Ectodermal cell (in vitro differentiated cells): ENCODE results near the gene SPHKAP.
"Not testable (repeated sequence)": the region's sequence is repeated elsewhere in the genome, so short reads cannot be mapped to it uniquely, and the experiment has no call there.

Experiments
- H3K27ac ChIP-seq: 2 replicates; pipeline ENCODE4 v1.7.0; 2013; ENCODE audit warnings: mild to moderate bottlenecking, low read depth, low read length; ENCODE audit not compliant: insufficient read depth, poor library complexity, severe bottlenecking
- H3K27me3 ChIP-seq: 2 replicates; pipeline ENCODE4 v1.7.0; 2013; ENCODE audit warnings: mild to moderate bottlenecking, low read length; ENCODE audit not compliant: insufficient read depth, control insufficient read depth, poor library complexity, severe bottlenecking
- H3K36me3 ChIP-seq: one replicate; pipeline ENCODE4 v1.7.0; 2013; ENCODE audit warnings: low read length; ENCODE audit not compliant: control insufficient read depth, insufficient read depth
- H3K4me1 ChIP-seq: one replicate; pipeline ENCODE4 v1.7.0; 2013; ENCODE audit warnings: low read length; ENCODE audit not compliant: control insufficient read depth, insufficient read depth
- H3K4me3 ChIP-seq: 2 replicates; pipeline ENCODE4 v1.7.0; 2013; ENCODE audit warnings: low read depth, low read length, control low read depth; ENCODE audit not compliant: insufficient read depth
- H3K9me3 ChIP-seq: 2 replicates; pipeline ENCODE4 v1.7.0; 2013; ENCODE audit warnings: mild to moderate bottlenecking, low read length, moderate library complexity; ENCODE audit not compliant: control insufficient read depth
- WGBS, 2 experiments: methylation state at CpG; one replicate each; pipeline ENCODE4 v1.1.7; 2013; ENCODE audit warnings: missing lambda C conversion rate in 2 of 2; 5-methylcytosine and 5-hydroxymethylcytosine counted together

The SPHKAP gene

GRCh38 chr2:228104215-228104614, 77.3 kb downstream of the SPHKAP start:
- 100% methylated on average over 1 of the region's 2 CpGs for WGBS, 2 experiments
- Histone ChIP-seq H3K4me3 (no peak overlapping the region), H3K27me3 (no peaks in the 10 kb centered on the region), H3K9me3 (no peaks in the 10 kb centered on the region), H3K4me1 (no peaks in the 10 kb centered on the region), H3K36me3 (no peaks in the 10 kb centered on the region), H3K27ac (no peak overlapping the region)

GRCh38 chr2:228103379-228103778, 78.1 kb downstream of the SPHKAP start:
- Histone ChIP-seq H3K4me1 (no peaks in the 10 kb centered on the region), H3K27ac (no peak overlapping the region), H3K27me3 (no peaks in the 10 kb centered on the region), H3K36me3 (no peaks in the 10 kb centered on the region), H3K4me3 (no peak overlapping the region), H3K9me3 (no peaks in the 10 kb centered on the region)
- WGBS, 2 experiments: 69 to 73% methylated on average over 5 of the region's 5 CpGs

DNA sequence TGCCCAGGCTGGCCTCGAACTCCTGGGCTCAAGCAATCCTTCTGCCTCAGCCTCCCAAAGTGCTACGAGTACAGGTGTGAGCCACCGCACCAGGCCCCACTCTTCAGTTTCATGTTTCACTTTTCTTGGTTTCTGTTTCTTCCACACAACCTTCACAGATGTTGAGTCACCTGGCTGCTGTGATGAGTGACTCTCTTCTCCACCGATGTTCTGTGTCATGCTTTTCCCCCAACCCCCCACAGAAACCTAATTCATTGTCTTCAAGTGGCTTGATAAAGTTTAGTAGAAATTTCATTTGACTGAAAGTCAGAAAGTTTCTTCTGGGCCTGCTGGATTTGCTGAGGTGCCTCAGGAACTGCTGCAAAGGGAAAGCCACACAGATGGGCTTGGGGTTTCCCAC, 78.5 kb downstream of the SPHKAP start:
- H3K27me3 ChIP-seq: no peaks in the 10 kb centered on the region
- WGBS, 2 experiments: 92 to 96% methylated on average over 3 to 4 of the region's 4 CpGs

DNA sequence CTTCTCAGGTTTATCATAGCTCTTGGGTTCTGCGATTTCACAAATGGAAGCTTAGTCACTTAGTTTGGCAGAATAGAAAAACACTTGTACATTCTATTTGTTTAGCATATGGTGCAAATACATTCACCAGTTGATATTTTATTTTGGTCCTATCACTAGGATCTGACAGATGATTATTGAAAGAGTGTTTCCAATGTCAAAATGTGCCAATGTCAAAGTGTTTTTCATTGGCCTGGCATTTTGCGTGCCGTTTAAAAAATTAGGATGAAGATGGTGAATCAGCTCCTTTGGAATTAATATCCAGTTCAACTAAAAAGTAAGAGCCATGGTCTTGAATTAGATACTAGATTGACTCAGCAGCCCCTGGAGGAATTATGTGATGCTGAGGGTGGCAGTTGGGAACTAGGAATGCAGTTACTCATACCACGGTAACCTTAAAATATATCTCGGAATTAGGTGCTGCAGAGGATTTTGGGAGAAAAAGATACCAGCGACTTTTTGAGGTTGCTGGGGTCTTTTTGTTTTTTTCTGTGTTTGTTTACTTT, 87.0 kb downstream of the SPHKAP start:
- H3K27ac ChIP-seq: no peak overlapping the region
- WGBS, 2 experiments: 93 to 95% methylated on average over 6 of the region's 6 CpGs
- no peaks in the 10 kb centered on the region for H3K9me3 ChIP-seq
- H3K27me3 ChIP-seq: no peaks in the 10 kb centered on the region
- H3K4me1 ChIP-seq: no peaks in the 10 kb centered on the region
- no peak overlapping the region for H3K4me3 ChIP-seq
- no peaks in the 10 kb centered on the region for H3K36me3 ChIP-seq

More for the DNA sequence above, 78.5 kb downstream of the SPHKAP start:
- Histone ChIP-seq H3K4me3 (no peak overlapping the region), H3K9me3 (no peaks in the 10 kb centered on the region), H3K36me3 (no peaks in the 10 kb centered on the region), H3K27ac (no peak overlapping the region), H3K4me1 (no peaks in the 10 kb centered on the region)

DNA sequence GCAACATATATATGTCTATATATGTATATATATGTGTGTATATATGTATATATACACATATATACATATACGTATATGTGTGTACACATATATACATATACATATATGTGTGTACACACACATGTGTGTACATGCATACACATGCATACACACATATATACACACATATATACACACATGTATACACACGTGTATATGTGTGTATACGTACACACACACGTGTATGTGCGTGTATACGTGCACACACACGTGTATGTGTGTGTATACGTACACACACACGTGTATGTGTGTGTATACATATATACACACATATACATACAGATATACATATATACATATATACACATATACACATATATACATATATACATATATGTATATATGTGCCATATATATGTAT, 89.4 kb downstream of the SPHKAP start:
- Histone ChIP-seq H3K4me3 (no peak overlapping the region), H3K9me3 (no peaks in the 10 kb centered on the region), H3K27ac (no peak overlapping the region), H3K4me1 (no peaks in the 10 kb centered on the region), H3K27me3 (no peaks in the 10 kb centered on the region), H3K36me3 (no peaks in the 10 kb centered on the region)
- 87% methylated on average over 6 of the region's 9 CpGs; no CpG with 5 or more reads in 1 of the 2 experiments for WGBS, 2 experiments

DNA sequence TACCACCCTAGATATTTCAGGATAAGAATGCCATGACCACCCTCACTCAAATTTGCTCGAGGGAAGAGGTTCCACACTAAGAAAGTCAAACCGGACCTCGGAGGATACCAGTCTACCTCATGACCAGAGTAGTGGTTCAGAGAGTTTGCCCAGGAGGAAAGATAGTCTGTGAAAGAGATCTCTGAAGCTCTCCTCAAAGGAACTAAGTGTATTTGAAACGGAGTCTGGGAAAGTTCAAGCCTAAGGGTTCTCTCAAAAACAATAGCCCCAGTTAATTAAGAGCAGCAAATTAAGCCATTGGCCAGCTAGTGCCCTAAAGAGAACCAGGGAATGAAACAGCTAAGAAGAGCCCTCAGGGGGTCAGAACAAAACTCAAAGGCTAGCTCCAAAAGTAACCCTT, 94.9 kb downstream of the SPHKAP start:
- no peak overlapping the region for H3K27ac ChIP-seq
- H3K27me3 ChIP-seq: no peaks in the 10 kb centered on the region
- 96 to 97% methylated on average over 4 of the region's 4 CpGs for WGBS, 2 experiments
- H3K4me1 ChIP-seq: no peaks in the 10 kb centered on the region
- no peaks in the 10 kb centered on the region for H3K36me3 ChIP-seq
- no peaks in the 10 kb centered on the region for H3K9me3 ChIP-seq
- no peak overlapping the region for H3K4me3 ChIP-seq

DNA sequence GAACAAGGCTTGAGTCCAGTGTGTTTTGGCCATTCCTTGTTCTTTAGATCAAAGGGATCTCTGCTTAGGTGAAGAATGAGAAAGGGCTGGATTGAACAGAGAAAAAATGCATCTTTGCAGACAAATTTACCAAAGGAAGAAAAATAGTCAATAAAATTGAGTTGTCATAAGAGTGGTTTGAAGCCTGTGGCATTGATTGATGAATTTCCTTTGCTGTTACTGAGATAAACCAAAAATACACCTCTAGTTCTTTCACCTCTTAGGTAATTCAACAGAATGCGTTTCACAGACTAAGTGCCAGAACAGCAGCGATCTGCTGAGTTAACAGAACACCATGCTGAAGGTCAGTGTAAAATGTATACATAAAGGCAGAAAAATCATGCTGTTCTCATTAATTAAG, 96.8 kb downstream of the SPHKAP start:
- 40 to 50% methylated on average over 2 of the region's 2 CpGs for WGBS, 2 experiments

GRCh38 chr2:228083131-228083530, 98.4 kb downstream of the SPHKAP start:
- no peaks in the 10 kb centered on the region for H3K4me1 ChIP-seq
- H3K36me3 ChIP-seq: no peaks in the 10 kb centered on the region
- H3K9me3 ChIP-seq: no peaks in the 10 kb centered on the region
- no peak overlapping the region for H3K4me3 ChIP-seq
- H3K27ac ChIP-seq: no peak overlapping the region
- 88 to 94% methylated on average over 2 of the region's 2 CpGs for WGBS, 2 experiments
- H3K27me3 ChIP-seq: no peaks in the 10 kb centered on the region

More for the DNA sequence above, 96.8 kb downstream of the SPHKAP start:
- Histone ChIP-seq H3K4me1 (no peaks in the 10 kb centered on the region), H3K27me3 (no peaks in the 10 kb centered on the region), H3K9me3 (no peaks in the 10 kb centered on the region), H3K36me3 (no peaks in the 10 kb centered on the region), H3K27ac (no peak overlapping the region), H3K4me3 (no peak overlapping the region)

GRCh38 chr2:228082571-228082970, 98.9 kb downstream of the SPHKAP start:
- Histone ChIP-seq H3K4me1 (no peaks in the 10 kb centered on the region), H3K4me3 (no peak overlapping the region), H3K36me3 (no peaks in the 10 kb centered on the region), H3K27me3 (no peaks in the 10 kb centered on the region), H3K9me3 (no peaks in the 10 kb centered on the region), H3K27ac (no peak overlapping the region)
- WGBS, 2 experiments: 86 to 92% methylated on average over 1 to 3 of the region's 3 CpGs

GRCh38 chr2:228079194-228079593, 102.3 kb downstream of the SPHKAP start:
- no peak overlapping the region for H3K27ac ChIP-seq
- WGBS, 2 experiments: 94 to 95% methylated on average over 3 of the region's 3 CpGs
- H3K9me3 ChIP-seq: no peaks in the 10 kb centered on the region
- no peaks in the 10 kb centered on the region for H3K4me1 ChIP-seq
- no peak overlapping the region for H3K4me3 ChIP-seq
- H3K36me3 ChIP-seq: no peaks in the 10 kb centered on the region
- no peaks in the 10 kb centered on the region for H3K27me3 ChIP-seq

- H3K4me3 ChIP-seq, H3K36me3 ChIP-seq, H3K9me3 ChIP-seq, H3K4me1 ChIP-seq, H3K27ac ChIP-seq, H3K27me3 ChIP-seq: not testable (repeated sequence)
- WGBS, 2 experiments: 50 to 69% methylated on average over 1 of the region's 1 CpG
These were observed 104.8 kb downstream of the SPHKAP start for GRCh38 chr2:228076695-228077094.
